ENCODE data around the gene FAM53B. TPM values are rescaled to one million over a fixed set of nuclear protein-coding genes. Genes with fewer than 3 reads are reported as not detected.

FAM53B gene
- total and polyA plus RNA-seq, 7 donors: 9.6 to 36.6 (median 34.2) TPM

GRCh38 chr10:124734311-124735166, 9.6 kb downstream of the FAM53B start:
- H3K4me1 ChIP-seq: peaks cover 0 to 100% (median 90%) of the 10 kb centered on the region in 4 donors
- no peak overlapping the region for H3K4me3 ChIP-seq
- TF ChIP-seq POLR2AphosphoS5 (IDR thresholded peaks at IDR 0.05) (no peak), POLR2A (IDR thresholded peaks at IDR 0.05) (no peak), EP300 (IDR thresholded peaks at IDR 0.05) (no peak), CTCF (IDR thresholded peaks at IDR 0.05) (no peak)
- intact Hi-C loops (cut with DNase I): loop anchor here (5.0 kb wide), 1 partner anchor 42 kb away; no protein-coding TSS in a partner anchor
- WGBS, 2 donors: 80 to 91% methylated on average over 16 of the region's 16 CpGs
- H3K36me3 ChIP-seq: no peaks in the 10 kb centered on the region
- H3K27me3 ChIP-seq: no peaks in the 10 kb centered on the region
- H3K27ac ChIP-seq: peak overlapping the region; percentile 86 to 94 (median 89)
- no peaks in the 10 kb centered on the region for H3K9me3 ChIP-seq
- no peak for DNase-seq

- Histone ChIP-seq H3K27me3 (no peaks in the 10 kb centered on the region), H3K9me3 (no peaks in the 10 kb centered on the region), H3K4me1 (peaks cover 0 to 100% (median 90%) of the 10 kb centered on the region in 4 donors), H3K4me3 (no peak overlapping the region), H3K27ac (peak overlapping the region; percentile 86 to 94 (median 89)), H3K36me3 (no peaks in the 10 kb centered on the region)
- WGBS, 2 donors: 72 to 73% methylated on average over 13 of the region's 13 CpGs
- intact Hi-C loops (cut with DNase I): no loop called here
- DNase-seq: no peak
- TF ChIP-seq POLR2AphosphoS5 (IDR thresholded peaks at IDR 0.05) (no peak), EP300 (IDR thresholded peaks at IDR 0.05) (no peak), POLR2A (IDR thresholded peaks at IDR 0.05) (no peak), CTCF (IDR thresholded peaks at IDR 0.05) (no peak)
Measured at GRCh38 chr10:124733571-124734245, 10.5 kb downstream of the FAM53B start.

- intact Hi-C loops (cut with DNase I): no loop called here
- no peaks in the 10 kb centered on the region for H3K27me3 ChIP-seq
- no peak overlapping the region for H3K4me3 ChIP-seq
- TF ChIP-seq CTCF (IDR thresholded peaks at IDR 0.05): no peak
- peak in 2 of 4 donors; percentile 44 to 57 for TF ChIP-seq POLR2AphosphoS5 (IDR thresholded peaks at IDR 0.05)
- 59 to 79% methylated on average over 14 of the region's 14 CpGs for WGBS, 2 donors
- DNase-seq: peak; percentile 87
- H3K27ac ChIP-seq: peak overlapping the region; percentile 86 to 94 (median 89)
- no peaks in the 10 kb centered on the region for H3K9me3 ChIP-seq
- H3K36me3 ChIP-seq: no peaks in the 10 kb centered on the region
- H3K4me1 ChIP-seq: peaks cover 0 to 100% (median 90%) of the 10 kb centered on the region in 4 donors
Measured at GRCh38 chr10:124732931-124733570, 11.1 kb downstream of the FAM53B start.

GRCh38 chr10:124731551-124731950, 12.6 kb downstream of the FAM53B start:
- 92 to 93% methylated on average over 9 of the region's 9 CpGs for WGBS, 2 donors
- H3K36me3 ChIP-seq: no peaks in the 10 kb centered on the region
- intact Hi-C loops (cut with DNase I): no loop called here
- no peaks in the 10 kb centered on the region for H3K27me3 ChIP-seq
- H3K27ac ChIP-seq: peak overlapping the region; percentile 86 to 94 (median 89)
- H3K4me1 ChIP-seq: peaks cover 0 to 99% (median 89%) of the 10 kb centered on the region in 4 donors
- TF ChIP-seq POLR2AphosphoS5 (IDR thresholded peaks at IDR 0.05) (no peak), POLR2A (IDR thresholded peaks at IDR 0.05) (no peak), EP300 (IDR thresholded peaks at IDR 0.05) (no peak), CTCF (IDR thresholded peaks at IDR 0.05) (no peak)
- no peak for DNase-seq
- no peaks in the 10 kb centered on the region for H3K9me3 ChIP-seq
- H3K4me3 ChIP-seq: no peak overlapping the region
